HUES64 (cell line): ENCODE results near the gene TMUB1.

Source experiments
- H3K27ac ChIP-seq: 2 replicates; pipeline ENCODE4 v1.7.0; 2013; ENCODE audit warnings: low read depth, low read length, inconsistent platforms
- H3K27me3 ChIP-seq: 2 replicates; pipeline ENCODE4 v1.6.1; 2013; ENCODE audit warnings: mild to moderate bottlenecking, low read length; ENCODE audit not compliant: insufficient read depth
- H3K36me3 ChIP-seq: 2 replicates; pipeline ENCODE4 v1.6.1; 2013; ENCODE audit warnings: mild to moderate bottlenecking, low read length; ENCODE audit not compliant: insufficient read depth
- H3K4me1 ChIP-seq: 2 replicates; pipeline ENCODE4 v1.6.1; 2013; ENCODE audit warnings: mild to moderate bottlenecking, low read length, moderate library complexity; ENCODE audit not compliant: insufficient read depth
- H3K4me3 ChIP-seq: 2 replicates; pipeline ENCODE4 v1.5.1; 2013; ENCODE audit warnings: mild to moderate bottlenecking, low read length, moderate library complexity
- H3K9ac ChIP-seq: 2 replicates; pipeline ENCODE4 v1.6.1; 2013; ENCODE audit warnings: mild to moderate bottlenecking, low read depth, low read length
- H3K9me3 ChIP-seq: 2 replicates; pipeline ENCODE4 v1.6.1; 2013; ENCODE audit warnings: low read depth, low read length; ENCODE audit not compliant: insufficient read depth
- whole genome bisulfite sequencing: fragments of 150-250, 120-280 bp; methylation state at CpG from one replicate; pipeline ENCODE4 v1.1.7; 2013; ENCODE audit warnings: missing lambda C conversion rate; 5-methylcytosine and 5-hydroxymethylcytosine counted together

The TMUB1 gene

GRCh38 chr7:151100921-151101320 lies 17.6 kb upstream of the TMUB1 start:
- Histone ChIP-seq H3K27me3 (no peaks in the 10 kb centered on the region), H3K4me1 (peaks cover 21% of the 10 kb centered on the region), H3K4me3 (no peak overlapping the region), H3K27ac (no peak overlapping the region), H3K9me3 (no peaks in the 10 kb centered on the region), H3K36me3 (0 out of 2 replicates have a peak, but pooled peaks cover 1% of the 10 kb centered on the region), H3K9ac (no peak overlapping the region)
- WGBS: 94% methylated on average over 10 of the region's 10 CpGs

GRCh38 chr7:151099486-151100211 lies 16.4 kb upstream of the TMUB1 start:
- Histone ChIP-seq H3K4me1 (peaks cover 14% of the 10 kb centered on the region), H3K9me3 (no peaks in the 10 kb centered on the region), H3K4me3 (no peak overlapping the region), H3K36me3 (0 out of 2 replicates have a peak, but pooled peaks cover 3% of the 10 kb centered on the region), H3K27ac (no peak overlapping the region), H3K27me3 (no peaks in the 10 kb centered on the region), H3K9ac (no peak overlapping the region)
- 87% methylated on average over 20 of the region's 20 CpGs for WGBS

GRCh38 chr7:151095828-151096475 lies 12.7 kb upstream of the TMUB1 start:
- 92% methylated on average over 17 of the region's 17 CpGs for WGBS
- Histone ChIP-seq H3K9me3 (no peaks in the 10 kb centered on the region), H3K4me1 (no peaks in the 10 kb centered on the region; the same call in 1 of the 2 replicates), H3K9ac (no peak overlapping the region), H3K4me3 (no peak overlapping the region), H3K27me3 (no peaks in the 10 kb centered on the region), H3K36me3 (peaks cover 5% of the 10 kb centered on the region; the same call in 1 of the 2 replicates), H3K27ac (no peak overlapping the region)

- Histone ChIP-seq H3K4me3 (no peak overlapping the region), H3K4me1 (no peaks in the 10 kb centered on the region; the same call in 1 of the 2 replicates), H3K27ac (no peak overlapping the region), H3K36me3 (peaks cover 5% of the 10 kb centered on the region; the same call in 1 of the 2 replicates), H3K27me3 (no peaks in the 10 kb centered on the region), H3K9ac (no peak overlapping the region), H3K9me3 (no peaks in the 10 kb centered on the region)
- WGBS: 93% methylated on average over 9 of the region's 10 CpGs
These were observed 12.0 kb upstream of the TMUB1 start for GRCh38 chr7:151095123-151095797.

DNA sequence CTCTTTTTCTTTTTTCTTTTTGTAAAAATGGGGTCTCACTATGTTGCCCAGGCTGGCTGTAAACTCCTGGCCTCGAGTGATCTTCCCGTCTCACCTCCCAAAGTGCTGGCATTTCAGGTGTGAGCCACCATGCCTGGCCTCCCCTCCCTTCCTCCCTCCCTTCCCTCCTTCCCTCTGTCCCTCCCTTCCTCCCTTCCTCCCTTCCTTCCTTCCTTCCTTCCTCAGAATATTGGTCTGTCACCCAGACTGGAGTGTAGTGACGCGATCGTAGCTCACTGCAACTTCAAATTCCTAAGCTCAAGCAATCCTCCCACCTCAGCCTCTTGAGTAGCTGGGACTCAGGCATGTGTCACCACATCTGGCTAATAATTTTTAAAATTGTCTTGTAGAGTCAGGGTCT lies 11.4 kb upstream of the TMUB1 start:
- no peak overlapping the region for H3K4me3 ChIP-seq
- 91% methylated on average over 5 of the region's 5 CpGs for WGBS
- no peaks in the 10 kb centered on the region for H3K9me3 ChIP-seq
- peaks cover 2% of the 10 kb centered on the region for H3K4me1 ChIP-seq
- no peak overlapping the region for H3K27ac ChIP-seq
- H3K27me3 ChIP-seq: peaks cover 3% of the 10 kb centered on the region; the same call in 1 of the 2 replicates
- H3K36me3 ChIP-seq: peaks cover 5% of the 10 kb centered on the region; the same call in 1 of the 2 replicates
- H3K9ac ChIP-seq: no peak overlapping the region

- Histone ChIP-seq H3K27ac (no peak overlapping the region), H3K9ac (no peak overlapping the region), H3K4me3 (no peak overlapping the region), H3K9me3 (no peaks in the 10 kb centered on the region), H3K4me1 (peaks cover 11% of the 10 kb centered on the region), H3K27me3 (peaks cover 11% of the 10 kb centered on the region), H3K36me3 (peaks cover 5% of the 10 kb centered on the region; the same call in 1 of the 2 replicates)
- WGBS: 89% methylated on average over 6 of the region's 6 CpGs
These were observed 10.5 kb upstream of the TMUB1 start for GRCh38 chr7:151093748-151094147.

GRCh38 chr7:151091988-151092387 lies 8.7 kb upstream of the TMUB1 start:
- Histone ChIP-seq H3K4me3 (no peak overlapping the region), H3K36me3 (peaks cover 5% of the 10 kb centered on the region; the same call in 1 of the 2 replicates), H3K4me1 (peaks cover 23% of the 10 kb centered on the region), H3K9me3 (no peaks in the 10 kb centered on the region), H3K27me3 (peaks cover 29% of the 10 kb centered on the region), H3K9ac (no peak overlapping the region), H3K27ac (no peak overlapping the region)
- WGBS: 95% methylated on average over 14 of the region's 14 CpGs

DNA sequence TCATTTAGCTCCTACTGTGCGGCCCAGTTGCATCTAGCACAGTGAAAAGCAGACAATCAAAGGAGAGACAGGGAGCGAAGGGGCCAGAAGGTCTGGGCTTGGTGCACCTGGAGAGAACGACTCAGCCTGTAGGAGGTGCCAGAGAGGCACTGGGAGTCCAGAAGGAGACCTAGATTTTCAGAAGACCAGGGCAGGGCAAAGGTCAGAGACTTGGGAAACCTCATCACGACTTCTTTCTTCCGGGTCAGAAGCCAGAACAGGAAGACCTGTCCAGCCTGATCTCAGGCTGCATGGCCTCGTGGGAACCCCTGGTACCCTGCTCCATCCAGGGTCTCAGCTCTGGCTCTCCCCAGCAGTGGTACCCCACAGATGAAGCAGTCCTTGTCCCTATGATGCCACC lies 8.1 kb upstream of the TMUB1 start:
- Histone ChIP-seq H3K4me1 (peaks cover 23% of the 10 kb centered on the region), H3K9me3 (no peaks in the 10 kb centered on the region), H3K36me3 (peaks cover 5% of the 10 kb centered on the region; the same call in 1 of the 2 replicates), H3K4me3 (no peak overlapping the region), H3K9ac (no peak overlapping the region), H3K27me3 (peaks cover 31% of the 10 kb centered on the region), H3K27ac (no peak overlapping the region)
- WGBS: 67% methylated on average over 6 of the region's 6 CpGs

DNA sequence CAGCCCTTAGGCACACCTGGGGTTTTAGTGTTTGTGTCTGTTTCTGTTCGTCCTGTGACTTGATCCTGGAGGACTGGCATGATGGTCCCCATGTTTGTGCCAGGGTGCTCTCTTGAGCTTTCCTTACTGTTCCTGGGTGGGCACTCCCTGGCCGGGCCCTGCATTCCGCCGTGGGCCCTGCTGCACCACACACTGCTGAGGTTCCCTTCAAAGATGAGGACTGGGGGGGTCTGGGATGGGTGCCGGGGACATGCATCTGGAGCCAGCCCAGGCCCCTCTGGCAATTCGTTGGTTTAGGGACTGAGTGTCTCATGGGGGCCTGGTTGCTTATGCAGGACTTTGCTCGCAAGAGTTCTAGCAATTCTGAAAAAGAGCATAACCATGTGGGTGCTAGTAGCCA lies 7.7 kb upstream of the TMUB1 start:
- no peaks in the 10 kb centered on the region for H3K9me3 ChIP-seq
- no peak overlapping the region for H3K9ac ChIP-seq
- H3K36me3 ChIP-seq: peaks cover 5% of the 10 kb centered on the region; the same call in 1 of the 2 replicates
- no peak overlapping the region for H3K27ac ChIP-seq
- H3K27me3 ChIP-seq: peaks cover 31% of the 10 kb centered on the region
- WGBS: 88% methylated on average over 7 of the region's 7 CpGs
- H3K4me1 ChIP-seq: peaks cover 23% of the 10 kb centered on the region
- H3K4me3 ChIP-seq: no peak overlapping the region

GRCh38 chr7:151089893-151090730 lies 6.8 kb upstream of the TMUB1 start:
- WGBS: 83% methylated on average over 22 of the region's 22 CpGs
- Histone ChIP-seq H3K36me3 (peaks cover 2% of the 10 kb centered on the region; the same call in 1 of the 2 replicates), H3K27ac (no peak overlapping the region), H3K4me3 (0 out of 2 replicates have a peak overlapping the region, but pooled peaks have one; percentile 74), H3K9ac (no peak overlapping the region), H3K4me1 (peaks cover 26% of the 10 kb centered on the region), H3K9me3 (no peaks in the 10 kb centered on the region), H3K27me3 (peaks cover 35% of the 10 kb centered on the region)
